ENCODE data around the gene ARNT2.

- TF ChIP-seq CTCF (conservative IDR thresholded peaks at IDR 0.05; ENCODE audit: low read length): no peak
- no peak for TF ChIP-seq EZH2phosphoT487 (IDR thresholded peaks at IDR 0.05; ENCODE audit: borderline replicate concordance, low read depth, low read length)
Observed at GRCh38 chr15:80497221-80497620, 93.0 kb downstream of the ARNT2 start.

Data from OCI-LY7 (cell line).